ENCODE data around the gene SHC2. TPM values are rescaled to one million over a fixed set of nuclear protein-coding genes. Genes with fewer than 3 reads are reported as not detected.
A peak's percentile ranks its signal among the peaks of the same experiment; 100 is the strongest.

SHC2 gene
- total RNA-seq, 1 experiment from 2014 or later = 16.6 TPM

DNA sequence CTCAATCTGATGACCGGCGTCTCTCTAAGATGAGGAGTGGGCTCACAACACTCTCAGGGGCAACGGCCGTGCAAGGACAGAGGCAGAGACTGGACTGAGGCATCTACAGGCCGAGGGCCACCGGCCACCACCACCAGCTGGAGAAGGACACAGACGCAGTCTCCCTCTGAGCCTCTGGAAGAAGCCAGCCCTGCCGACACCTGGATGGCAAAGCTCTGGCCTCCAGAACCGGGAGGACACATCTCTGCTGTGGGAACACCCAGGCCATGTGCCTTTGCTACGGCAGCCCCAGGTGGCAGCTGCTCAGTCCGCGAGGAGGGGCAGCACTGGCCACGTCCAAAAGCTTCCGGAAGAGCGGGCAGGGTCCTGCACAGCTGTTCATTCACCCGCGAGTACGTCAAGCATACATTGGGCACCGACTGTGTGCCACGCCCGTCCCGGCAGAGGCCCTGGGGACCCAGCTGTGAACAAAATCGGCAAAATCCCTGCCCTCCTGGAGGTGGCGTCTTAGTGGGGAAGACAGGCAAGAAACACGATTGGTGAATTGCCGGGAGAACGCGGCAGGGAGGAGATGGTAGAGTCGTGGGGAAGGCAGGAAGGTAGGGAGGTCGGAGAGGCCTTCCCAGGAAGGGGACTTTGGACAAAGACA is 69.0 kb downstream of the SHC2 start:
- Histone ChIP-seq H3K23ac (ENCODE audit: insufficient read length, low read depth, low read length) (no peak overlapping the region), H4K5ac (ENCODE audit: insufficient read length, low read depth, low read length) (no peak overlapping the region), H3K4me2 (ENCODE audit: insufficient read depth, insufficient read length, low read length) (no peak overlapping the region), H2BK5ac (ENCODE audit: insufficient read length, low read length) (no peak overlapping the region), H2BK15ac (ENCODE audit: low read depth, low read length) (no peak overlapping the region), H3T11ph (ENCODE audit: low read length) (no peak overlapping the region), H3K4me1 (ENCODE audit: insufficient read depth, low read length) (no peaks in the 10 kb centered on the region), H3K9ac (ENCODE audit: extremely low read depth, insufficient read length, low read length) (no peak overlapping the region), H2BK120ac (ENCODE audit: low read depth, low read length, poor library complexity, severe bottlenecking) (no peak overlapping the region), H2BK20ac (ENCODE audit: low read depth, low read length, poor library complexity, severe bottlenecking) (no peak overlapping the region), H2AK5ac (ENCODE audit: insufficient read length, low read length) (no peak overlapping the region), H3K27ac (ENCODE audit: insufficient read length, low read depth, low read length) (no peak overlapping the region), H2BK12ac (ENCODE audit: insufficient read length, low read depth, low read length) (no peak overlapping the region), H4K91ac (ENCODE audit: insufficient read length, low read depth, low read length) (no peak overlapping the region), H3K56ac (ENCODE audit: insufficient read length, low read depth, low read length) (no peak overlapping the region), H3K27me3 (ENCODE audit: insufficient read depth, low read length) (no peaks in the 10 kb centered on the region), H3K18ac (ENCODE audit: insufficient read length, low read depth, low read length) (no peak overlapping the region), H2AFZ (ENCODE audit: low read length) (no peak overlapping the region), H3K14ac (ENCODE audit: insufficient read depth, low read length) (no peak overlapping the region), H3K79me1 (ENCODE audit: insufficient read depth, low read depth, low read length, poor library complexity, severe bottlenecking) (no peaks in the 10 kb centered on the region), H3K9me3 (ENCODE audit: control insufficient read depth, low read depth, low read length) (peaks cover 10% of the 10 kb centered on the region), H3K23me2 (ENCODE audit: insufficient read length, low read depth, low read length, poor library complexity, severe bottlenecking) (no peaks in the 10 kb centered on the region), H3K4ac (ENCODE audit: low read depth, low read length) (no peak overlapping the region), H4K20me1 (ENCODE audit: control insufficient read depth, insufficient read depth, insufficient read length) (no peaks in the 10 kb centered on the region), H4K8ac (replicated peaks; ENCODE audit: insufficient read length, low read depth, low read length) (no peak overlapping the region), H3K79me2 (ENCODE audit: insufficient read depth, low read length) (no peaks in the 10 kb centered on the region)
- WGBS (ENCODE audit: extremely low coverage, insufficient read length, low lambda C conversion rate) = no CpG with 5 or more reads among the region's 30 CpGs
- Mint-ChIP-seq H3K9me3 (peaks cover 27 to 34% of the 10 kb centered on the region in 2 experiments), H3K27ac (peak overlapping the region in 1 of 3 experiments; percentile 50; a peak in 2 of 7 replicates), H3K36me3 (ENCODE audit: insufficient read depth in 1 of 3, low read depth in 3 of 3) (peaks cover 3 to 13% (median 10%) of the 10 kb centered on the region in 3 experiments; a peak in 5 of 7 replicates), H3K4me1 (peaks cover 31 to 33% of the 10 kb centered on the region in 2 experiments), H3K27me3 (ENCODE audit: low read depth) (peaks cover 35% of the 10 kb centered on the region), H3K4me3 (no peak overlapping the region; a peak in 1 of 5 replicates)
- DNase-seq = no peak
- TF ChIP-seq, protein P1, sequence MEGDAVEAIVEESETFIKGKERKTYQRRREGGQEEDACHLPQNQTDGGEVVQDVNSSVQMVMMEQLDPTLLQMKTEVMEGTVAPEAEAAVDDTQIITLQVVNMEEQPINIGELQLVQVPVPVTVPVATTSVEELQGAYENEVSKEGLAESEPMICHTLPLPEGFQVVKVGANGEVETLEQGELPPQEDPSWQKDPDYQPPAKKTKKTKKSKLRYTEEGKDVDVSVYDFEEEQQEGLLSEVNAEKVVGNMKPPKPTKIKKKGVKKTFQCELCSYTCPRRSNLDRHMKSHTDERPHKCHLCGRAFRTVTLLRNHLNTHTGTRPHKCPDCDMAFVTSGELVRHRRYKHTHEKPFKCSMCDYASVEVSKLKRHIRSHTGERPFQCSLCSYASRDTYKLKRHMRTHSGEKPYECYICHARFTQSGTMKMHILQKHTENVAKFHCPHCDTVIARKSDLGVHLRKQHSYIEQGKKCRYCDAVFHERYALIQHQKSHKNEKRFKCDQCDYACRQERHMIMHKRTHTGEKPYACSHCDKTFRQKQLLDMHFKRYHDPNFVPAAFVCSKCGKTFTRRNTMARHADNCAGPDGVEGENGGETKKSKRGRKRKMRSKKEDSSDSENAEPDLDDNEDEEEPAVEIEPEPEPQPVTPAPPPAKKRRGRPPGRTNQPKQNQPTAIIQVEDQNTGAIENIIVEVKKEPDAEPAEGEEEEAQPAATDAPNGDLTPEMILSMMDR (conservative IDR thresholded peaks at IDR 0.05) = no peak
